Suprapubic skin (tissue), 3 donors: ENCODE measurements around the gene SLIT1.

Experiments used
- EP300 ChIP-seq: sonication (generic); formaldehyde crosslinking; IDR thresholded peaks from one replicate; pipeline ENCODE4 v1.6.1; 2017; ENCODE audit warnings: antibody characterized with exemption
- POLR2A ChIP-seq, 2 donors: fragments of 450-650 bp; IDR thresholded peaks; one replicate each; pipeline ENCODE4 v1.6.1; 2017; ENCODE audit warnings: antibody characterized with exemption in 2 of 2, mild to moderate bottlenecking in 2 of 2, moderate library complexity in 2 of 2
- TF ChIP-seq, protein P1 (sequence below), 2 donors: fragments of 200-600 bp in 1 of 2; fragments of 450-650 bp in 1 of 2; sonication (generic) in 1 of 2; IDR thresholded peaks; one replicate each; pipeline ENCODE4 v1.5.1; 2016 to 2019; ENCODE audit warnings: antibody characterized with exemption in 2 of 2, mild to moderate bottlenecking in 1 of 2, moderate library complexity in 1 of 2

DNA sequence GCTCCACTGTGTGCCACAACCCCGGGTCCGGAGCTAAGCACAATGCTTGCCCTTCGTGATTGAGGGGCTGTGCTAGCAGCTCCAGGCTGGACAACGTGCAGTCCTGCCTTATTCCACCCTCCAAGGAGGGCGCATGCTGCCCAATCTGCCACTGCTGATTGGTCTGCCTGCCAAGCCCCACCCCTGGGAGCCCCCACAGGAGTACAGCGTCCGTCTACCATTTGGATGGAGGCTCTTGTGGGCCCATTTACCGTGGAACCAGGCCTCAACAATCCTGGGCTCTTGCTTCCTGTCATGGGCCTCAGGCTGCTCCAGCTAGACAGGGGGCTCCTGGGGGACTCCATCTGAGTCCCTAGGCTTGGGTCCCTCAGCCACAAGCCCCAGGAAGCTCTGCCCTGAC is 173.3 kb downstream of the SLIT1 start:
- TF ChIP-seq, protein P1, sequence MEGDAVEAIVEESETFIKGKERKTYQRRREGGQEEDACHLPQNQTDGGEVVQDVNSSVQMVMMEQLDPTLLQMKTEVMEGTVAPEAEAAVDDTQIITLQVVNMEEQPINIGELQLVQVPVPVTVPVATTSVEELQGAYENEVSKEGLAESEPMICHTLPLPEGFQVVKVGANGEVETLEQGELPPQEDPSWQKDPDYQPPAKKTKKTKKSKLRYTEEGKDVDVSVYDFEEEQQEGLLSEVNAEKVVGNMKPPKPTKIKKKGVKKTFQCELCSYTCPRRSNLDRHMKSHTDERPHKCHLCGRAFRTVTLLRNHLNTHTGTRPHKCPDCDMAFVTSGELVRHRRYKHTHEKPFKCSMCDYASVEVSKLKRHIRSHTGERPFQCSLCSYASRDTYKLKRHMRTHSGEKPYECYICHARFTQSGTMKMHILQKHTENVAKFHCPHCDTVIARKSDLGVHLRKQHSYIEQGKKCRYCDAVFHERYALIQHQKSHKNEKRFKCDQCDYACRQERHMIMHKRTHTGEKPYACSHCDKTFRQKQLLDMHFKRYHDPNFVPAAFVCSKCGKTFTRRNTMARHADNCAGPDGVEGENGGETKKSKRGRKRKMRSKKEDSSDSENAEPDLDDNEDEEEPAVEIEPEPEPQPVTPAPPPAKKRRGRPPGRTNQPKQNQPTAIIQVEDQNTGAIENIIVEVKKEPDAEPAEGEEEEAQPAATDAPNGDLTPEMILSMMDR (IDR thresholded peaks at IDR 0.05), result no peak
- TF ChIP-seq POLR2A (IDR thresholded peaks at IDR 0.05), result no peak
- TF ChIP-seq EP300, result no peak
